ENCODE measurements around the gene LIN37. TPM values are rescaled to one million over a fixed set of nuclear protein-coding genes. Genes with fewer than 3 reads are reported as not detected.

Gene LIN37
- total RNA-seq, 1 experiment from 2014 or later, result 23.5 TPM

DNA sequence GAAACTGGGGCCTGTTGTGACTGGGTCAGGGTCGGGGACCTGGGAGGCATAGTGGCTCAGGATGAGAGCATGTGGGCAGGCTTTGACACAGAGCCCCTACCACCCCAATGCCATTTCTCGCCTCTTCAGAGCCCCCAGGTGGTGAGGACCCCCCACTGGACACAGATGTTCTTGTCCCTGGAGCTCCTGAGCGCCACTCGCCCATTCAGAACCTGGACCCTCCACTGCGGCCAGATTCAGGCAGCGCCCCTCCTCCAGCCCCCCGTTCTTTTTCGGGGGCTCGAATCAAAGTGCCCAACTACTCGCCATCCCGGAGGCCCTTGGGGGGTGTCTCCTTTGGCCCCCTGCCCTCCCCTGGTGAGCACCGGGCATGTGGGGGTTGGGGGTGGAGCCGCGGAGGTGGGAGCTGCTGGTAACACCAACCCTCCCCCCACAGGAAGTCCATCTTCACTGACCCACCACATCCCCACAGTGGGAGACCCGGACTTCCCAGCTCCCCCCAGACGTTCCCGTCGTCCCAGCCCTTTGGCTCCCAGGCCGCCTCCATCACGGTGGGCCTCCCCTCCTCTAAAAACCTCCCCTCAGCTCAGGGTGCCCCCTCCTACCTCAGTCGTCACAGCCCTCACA, 16.5 kb upstream of the LIN37 start:
- peaks cover 11% of the 10 kb centered on the region for H3K36me3 ChIP-seq (ENCODE audit: control insufficient read depth, insufficient read depth, low read length)
- TF ChIP-seq CTCF (IDR thresholded peaks at IDR 0.05) (no peak), SIN3A (IDR thresholded peaks at IDR 0.05; ENCODE audit: borderline replicate concordance, insufficient read depth, low read depth, low read length) (no peak), TCF7L2 (IDR thresholded peaks at IDR 0.05; ENCODE audit: low read depth, low read length) (no peak), POLR2AphosphoS5 (IDR thresholded peaks at IDR 0.05; ENCODE audit: low read depth, low read length) (no peak)
- TF ChIP-seq, protein P1, sequence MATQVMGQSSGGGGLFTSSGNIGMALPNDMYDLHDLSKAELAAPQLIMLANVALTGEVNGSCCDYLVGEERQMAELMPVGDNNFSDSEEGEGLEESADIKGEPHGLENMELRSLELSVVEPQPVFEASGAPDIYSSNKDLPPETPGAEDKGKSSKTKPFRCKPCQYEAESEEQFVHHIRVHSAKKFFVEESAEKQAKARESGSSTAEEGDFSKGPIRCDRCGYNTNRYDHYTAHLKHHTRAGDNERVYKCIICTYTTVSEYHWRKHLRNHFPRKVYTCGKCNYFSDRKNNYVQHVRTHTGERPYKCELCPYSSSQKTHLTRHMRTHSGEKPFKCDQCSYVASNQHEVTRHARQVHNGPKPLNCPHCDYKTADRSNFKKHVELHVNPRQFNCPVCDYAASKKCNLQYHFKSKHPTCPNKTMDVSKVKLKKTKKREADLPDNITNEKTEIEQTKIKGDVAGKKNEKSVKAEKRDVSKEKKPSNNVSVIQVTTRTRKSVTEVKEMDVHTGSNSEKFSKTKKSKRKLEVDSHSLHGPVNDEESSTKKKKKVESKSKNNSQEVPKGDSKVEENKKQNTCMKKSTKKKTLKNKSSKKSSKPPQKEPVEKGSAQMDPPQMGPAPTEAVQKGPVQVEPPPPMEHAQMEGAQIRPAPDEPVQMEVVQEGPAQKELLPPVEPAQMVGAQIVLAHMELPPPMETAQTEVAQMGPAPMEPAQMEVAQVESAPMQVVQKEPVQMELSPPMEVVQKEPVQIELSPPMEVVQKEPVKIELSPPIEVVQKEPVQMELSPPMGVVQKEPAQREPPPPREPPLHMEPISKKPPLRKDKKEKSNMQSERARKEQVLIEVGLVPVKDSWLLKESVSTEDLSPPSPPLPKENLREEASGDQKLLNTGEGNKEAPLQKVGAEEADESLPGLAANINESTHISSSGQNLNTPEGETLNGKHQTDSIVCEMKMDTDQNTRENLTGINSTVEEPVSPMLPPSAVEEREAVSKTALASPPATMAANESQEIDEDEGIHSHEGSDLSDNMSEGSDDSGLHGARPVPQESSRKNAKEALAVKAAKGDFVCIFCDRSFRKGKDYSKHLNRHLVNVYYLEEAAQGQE (IDR thresholded peaks at IDR 0.05; ENCODE audit: insufficient read depth in 1 of 2, low read depth in 2 of 2, low read length in 1 of 2), result no peak
- H3K27me3 ChIP-seq (ENCODE audit: control insufficient read depth, insufficient read depth, low read length), result no peaks in the 10 kb centered on the region
- in situ Hi-C loops (cut with HindIII; ENCODE audit: low pct_unique_long_range_greater_than_20kb, low sequenced_read_pairs), result no loop called here
- intact Hi-C loops (cut with micrococcal nuclease; ENCODE audit: unreplicated experiment), result no loop called here
- ATAC-seq (no peak), DNase-seq (ENCODE audit: low read depth, low spot score) (no peak)
- ChIA-PET CTCF (no interaction called here), POLR2A (no interaction called here)
- no TSS peak for BruUV-seq (replicated peaks)
- no peak overlapping the region for H3K4me3 ChIP-seq (ENCODE audit: low read depth in 2 of 2, low read length in 2 of 2)
- no peaks in the 10 kb centered on the region for H3K4me1 ChIP-seq (ENCODE audit: control insufficient read depth, insufficient read depth, low read length)
- H3K9me3 ChIP-seq (ENCODE audit: control insufficient read depth, insufficient read depth, low read depth, low read length), result no peaks in the 10 kb centered on the region
- no peak overlapping the region for H3K27ac ChIP-seq (ENCODE audit: low read length)

DNA sequence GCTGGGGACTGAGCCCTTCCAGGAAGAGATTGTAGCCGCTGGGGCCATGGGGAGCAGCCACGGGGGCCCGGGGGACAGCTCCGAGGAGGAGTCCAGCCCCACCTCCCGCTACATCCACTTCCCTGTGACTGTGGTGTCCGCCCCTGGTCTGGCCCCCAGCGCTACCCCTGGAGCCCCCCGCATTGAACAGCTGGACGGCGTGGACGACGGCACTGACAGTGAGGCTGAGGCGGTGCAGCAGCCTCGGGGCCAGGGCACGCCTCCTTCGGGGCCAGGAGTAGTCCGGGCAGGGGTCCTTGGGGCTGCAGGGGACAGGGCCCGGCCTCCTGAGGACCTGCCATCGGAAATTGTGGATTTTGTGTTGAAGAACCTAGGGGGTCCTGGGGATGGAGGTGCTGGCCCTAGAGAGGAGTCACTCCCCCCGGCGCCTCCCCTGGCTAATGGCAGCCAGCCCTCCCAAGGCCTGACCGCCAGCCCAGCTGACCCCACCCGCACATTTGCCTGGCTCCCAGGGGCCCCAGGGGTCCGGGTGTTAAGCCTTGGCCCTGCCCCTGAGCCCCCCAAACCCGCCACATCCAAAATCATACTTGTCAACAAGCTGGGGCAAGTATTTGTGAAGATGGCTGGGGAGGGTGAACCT, 15.7 kb upstream of the LIN37 start:
- Histone ChIP-seq H3K27me3 (ENCODE audit: control insufficient read depth, insufficient read depth, low read length) (no peaks in the 10 kb centered on the region), H3K4me3 (ENCODE audit: low read depth in 2 of 2, low read length in 2 of 2) (no peak overlapping the region), H3K36me3 (ENCODE audit: control insufficient read depth, insufficient read depth, low read length) (peaks cover 11% of the 10 kb centered on the region), H3K9me3 (ENCODE audit: control insufficient read depth, insufficient read depth, low read depth, low read length) (no peaks in the 10 kb centered on the region), H3K27ac (ENCODE audit: low read length) (no peak overlapping the region), H3K4me1 (ENCODE audit: control insufficient read depth, insufficient read depth, low read length) (no peaks in the 10 kb centered on the region)
- ChIA-PET POLR2A (no interaction called here), CTCF (interaction anchor here (0.6 kb wide), 1 partner anchor 321 kb away, joined by 4 read pairs; no protein-coding TSS in a partner anchor)
- no peak for TF ChIP-seq POLR2AphosphoS5 (IDR thresholded peaks at IDR 0.05; ENCODE audit: low read depth, low read length)
- TF ChIP-seq TCF7L2 (IDR thresholded peaks at IDR 0.05; ENCODE audit: low read depth, low read length), result no peak
- TF ChIP-seq, protein P1 (IDR thresholded peaks at IDR 0.05; ENCODE audit: insufficient read depth in 1 of 2, low read depth in 2 of 2, low read length in 1 of 2), result no peak
- no peak for TF ChIP-seq CTCF (IDR thresholded peaks at IDR 0.05)
- TF ChIP-seq SIN3A (IDR thresholded peaks at IDR 0.05; ENCODE audit: borderline replicate concordance, insufficient read depth, low read depth, low read length), result no peak
- ATAC-seq, result no peak
- no TSS peak for BruUV-seq (replicated peaks)
- in situ Hi-C loops (cut with HindIII; ENCODE audit: low pct_unique_long_range_greater_than_20kb, low sequenced_read_pairs), result no loop called here
- intact Hi-C loops (cut with micrococcal nuclease; ENCODE audit: unreplicated experiment), result no loop called here
- DNase-seq (ENCODE audit: low read depth, low spot score), result no peak

Data from Panc1 (cell line).